OCI-LY1 (cell line): ENCODE data around the gene NAGK.
A peak's percentile ranks its signal among the peaks of the same experiment; 100 is the strongest.

Experiments used
- H2AFZ ChIP-seq: fragments of 200-600 bp; sonication (generic), shearing (Covaris generic); 2 replicates; pipeline ENCODE4 v1.6.0; 2014; ENCODE audit warnings: antibody characterized with exemption, mild to moderate bottlenecking, low read length
- H3F3A ChIP-seq: fragments of 200-600 bp; sonication (generic), shearing (Covaris generic); 2 replicates; pipeline ENCODE4 v1.6.0; 2014; ENCODE audit warnings: mild to moderate bottlenecking, antibody characterized with exemption, low read length, moderate library complexity; ENCODE audit not compliant: insufficient read depth
- H3K27ac ChIP-seq: fragments of 200-600 bp; sonication (generic); 2 replicates; pipeline ENCODE4 v1.5.1; 2014; ENCODE audit warnings: low read length, mixed run types, mild to moderate bottlenecking, low read depth; ENCODE audit not compliant: poor library complexity, severe bottlenecking
- H3K27me3 ChIP-seq: fragments of 200-600 bp; sonication (generic); 2 replicates; pipeline ENCODE4 v1.6.0; 2014; ENCODE audit warnings: antibody characterized with exemption, mild to moderate bottlenecking, low read length, moderate library complexity; ENCODE audit not compliant: insufficient read depth
- H3K36me3 ChIP-seq: fragments of 200-600 bp; sonication (generic); 2 replicates; pipeline ENCODE4 v1.6.1; 2014; ENCODE audit warnings: mild to moderate bottlenecking, antibody characterized with exemption, low read length, moderate library complexity, mixed read lengths; ENCODE audit not compliant: insufficient read depth
- H3K4me1 ChIP-seq: fragments of 200-600 bp; sonication (generic); 2 replicates; pipeline ENCODE4 v1.5.1; 2014; ENCODE audit warnings: mild to moderate bottlenecking, low read length, moderate library complexity; ENCODE audit not compliant: insufficient read depth, severe bottlenecking
- H3K4me2 ChIP-seq: fragments of 200-600 bp; sonication (generic), shearing (Covaris generic); 2 replicates; pipeline ENCODE4 v1.6.1; 2014; ENCODE audit warnings: low read length
- H3K4me3 ChIP-seq: fragments of 200-600 bp; sonication (generic); 2 replicates; pipeline ENCODE4 v1.5.1; 2014; ENCODE audit warnings: low read length, low read depth, mild to moderate bottlenecking, mixed read lengths; ENCODE audit not compliant: poor library complexity, severe bottlenecking
- H3K79me2 ChIP-seq: fragments of 200-600 bp; shearing (Covaris generic); 2 replicates; pipeline ENCODE4 v1.6.1; 2016; ENCODE audit warnings: mixed run types, low read length, mixed read lengths; ENCODE audit not compliant: insufficient read depth
- H3K9ac ChIP-seq: fragments of 200-600 bp; sonication (generic), shearing (Covaris generic); 2 replicates; pipeline ENCODE4 v1.6.1; 2014; ENCODE audit warnings: mild to moderate bottlenecking, low read length, mixed read lengths
- H3K9me2 ChIP-seq: fragments of 200-600 bp; sonication (generic), shearing (Covaris generic); 2 replicates; pipeline ENCODE4 v1.6.1; 2014; ENCODE audit warnings: low read depth, mild to moderate bottlenecking, low read length, mixed read lengths
- H3K9me3 ChIP-seq: fragments of 200-600 bp; shearing (Covaris generic); 2 replicates; pipeline ENCODE4 v1.6.1; 2014; ENCODE audit warnings: low read length, mixed read lengths
- H4K20me1 ChIP-seq: fragments of 200-600 bp; sonication (generic), shearing (Covaris generic); 2 replicates; pipeline ENCODE4 v1.6.0; 2016; ENCODE audit warnings: mild to moderate bottlenecking, low read length; ENCODE audit not compliant: insufficient read depth
- EZH2 ChIP-seq: fragments of 200-600 bp; sonication (generic), shearing (Covaris generic); IDR thresholded peaks from 2 replicates; pipeline ENCODE4 v1.8.0; 2017; ENCODE audit warnings: borderline replicate concordance, mixed run types, mild to moderate bottlenecking, antibody characterized with exemption, low read length, moderate library complexity, mixed read lengths
- TF ChIP-seq, protein P1 (sequence below): fragments of 200-600 bp; sonication (generic), shearing (Covaris generic); IDR thresholded peaks from 2 replicates; pipeline ENCODE4 v1.5.1; 2017; ENCODE audit warnings: mild to moderate bottlenecking, antibody characterized with exemption, low read length, moderate library complexity, mixed read lengths

NAGK gene

DNA sequence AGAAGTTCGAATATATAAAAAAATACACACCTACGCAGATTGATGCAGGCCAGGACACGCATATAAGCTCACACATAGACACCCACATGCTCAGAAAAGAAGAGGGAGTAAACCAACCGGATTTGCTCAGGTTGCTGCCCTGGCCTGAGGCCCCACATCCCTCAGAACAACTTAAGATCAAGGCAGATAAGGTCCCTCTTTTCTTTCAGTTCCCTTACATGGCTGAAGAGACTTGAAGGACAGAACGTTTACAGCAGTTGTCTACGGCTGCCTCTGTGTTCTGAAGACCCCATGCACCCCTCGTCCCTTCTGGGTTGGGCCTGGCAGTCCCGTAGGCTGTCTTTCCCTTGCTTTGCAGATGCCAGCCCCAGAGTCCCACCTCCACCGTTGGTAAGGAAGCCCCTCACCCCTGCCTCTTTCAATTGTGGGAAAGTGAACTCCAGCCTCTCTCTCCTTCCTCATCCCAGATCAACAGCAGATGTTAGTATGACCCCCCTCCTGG is 4.3 kb upstream of the NAGK start:
- Histone ChIP-seq H3K9me3 (no peaks in the 10 kb centered on the region), H3K27me3 (no peaks in the 10 kb centered on the region), H3K9me2 (no peaks in the 10 kb centered on the region), H3K4me2 (peak overlapping the region; percentile 44), H3F3A (peaks cover 8% of the 10 kb centered on the region; the same call in 1 of the 2 replicates), H4K20me1 (no peaks in the 10 kb centered on the region), H3K36me3 (no peaks in the 10 kb centered on the region), H3K79me2 (no peaks in the 10 kb centered on the region), H3K27ac (peak overlapping the region; percentile 89), H3K9ac (peak overlapping the region; percentile 28; the same call in 1 of the 2 replicates), H3K4me1 (peaks cover 46% of the 10 kb centered on the region), H3K4me3 (peak overlapping the region; percentile 18), H2AFZ (no peak overlapping the region)
- no peak for TF ChIP-seq EZH2
- TF ChIP-seq, protein P1, sequence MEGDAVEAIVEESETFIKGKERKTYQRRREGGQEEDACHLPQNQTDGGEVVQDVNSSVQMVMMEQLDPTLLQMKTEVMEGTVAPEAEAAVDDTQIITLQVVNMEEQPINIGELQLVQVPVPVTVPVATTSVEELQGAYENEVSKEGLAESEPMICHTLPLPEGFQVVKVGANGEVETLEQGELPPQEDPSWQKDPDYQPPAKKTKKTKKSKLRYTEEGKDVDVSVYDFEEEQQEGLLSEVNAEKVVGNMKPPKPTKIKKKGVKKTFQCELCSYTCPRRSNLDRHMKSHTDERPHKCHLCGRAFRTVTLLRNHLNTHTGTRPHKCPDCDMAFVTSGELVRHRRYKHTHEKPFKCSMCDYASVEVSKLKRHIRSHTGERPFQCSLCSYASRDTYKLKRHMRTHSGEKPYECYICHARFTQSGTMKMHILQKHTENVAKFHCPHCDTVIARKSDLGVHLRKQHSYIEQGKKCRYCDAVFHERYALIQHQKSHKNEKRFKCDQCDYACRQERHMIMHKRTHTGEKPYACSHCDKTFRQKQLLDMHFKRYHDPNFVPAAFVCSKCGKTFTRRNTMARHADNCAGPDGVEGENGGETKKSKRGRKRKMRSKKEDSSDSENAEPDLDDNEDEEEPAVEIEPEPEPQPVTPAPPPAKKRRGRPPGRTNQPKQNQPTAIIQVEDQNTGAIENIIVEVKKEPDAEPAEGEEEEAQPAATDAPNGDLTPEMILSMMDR = no peak

DNA sequence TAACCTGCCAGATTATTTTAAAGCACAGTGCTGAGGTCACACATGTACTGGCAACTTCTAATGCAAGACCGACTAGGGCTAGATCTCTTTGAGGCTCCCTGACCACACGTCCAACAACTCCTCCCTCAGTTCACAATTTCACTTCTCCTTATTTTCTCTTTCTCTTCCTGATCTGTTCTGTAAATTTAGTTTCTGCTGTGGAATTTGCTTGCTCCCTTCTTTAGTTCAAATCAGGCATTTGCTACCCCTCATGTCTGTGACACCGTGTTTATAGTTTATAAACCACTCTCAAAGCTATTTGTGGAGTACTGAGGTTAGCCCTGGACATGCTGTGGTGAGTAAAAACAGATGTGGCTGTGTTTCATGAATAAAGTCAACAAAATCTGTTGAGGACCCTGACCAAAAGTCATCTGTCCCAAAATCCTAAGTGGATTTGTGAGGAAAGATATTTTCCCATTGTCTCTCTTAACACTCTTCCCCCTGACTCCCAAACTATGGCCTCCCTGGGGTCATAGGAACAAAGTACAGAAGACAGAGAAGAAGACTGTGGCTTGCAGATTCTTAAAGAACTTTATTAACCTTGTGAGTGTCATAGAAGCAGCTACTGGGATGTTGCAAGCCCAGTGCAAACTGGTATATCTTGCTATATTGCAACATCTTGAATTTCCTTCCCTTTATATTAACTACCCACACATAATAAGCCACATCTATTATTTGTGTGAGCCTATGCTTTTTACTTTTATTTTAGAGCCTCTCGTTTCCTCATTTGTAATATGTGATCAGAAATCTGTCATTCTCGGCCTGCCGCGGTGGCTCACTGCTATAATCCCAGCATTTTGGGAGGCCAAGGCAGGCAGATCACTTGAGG is 3.5 kb upstream of the NAGK start:
- H2AFZ ChIP-seq = no peak overlapping the region
- TF ChIP-seq, protein P1 = no peak
- no peak for TF ChIP-seq EZH2
- H3K27me3 ChIP-seq = no peaks in the 10 kb centered on the region
- no peaks in the 10 kb centered on the region for H3K36me3 ChIP-seq
- peak overlapping the region; percentile 18 for H3K4me3 ChIP-seq
- no peaks in the 10 kb centered on the region for H3K79me2 ChIP-seq
- H3K9me2 ChIP-seq = no peaks in the 10 kb centered on the region
- H3K9ac ChIP-seq = peak overlapping the region; percentile 28; the same call in 1 of the 2 replicates
- H3F3A ChIP-seq = peaks cover 11% of the 10 kb centered on the region; the same call in 1 of the 2 replicates
- H3K27ac ChIP-seq = peak overlapping the region; percentile 89
- H4K20me1 ChIP-seq = no peaks in the 10 kb centered on the region
- H3K9me3 ChIP-seq = no peaks in the 10 kb centered on the region
- H3K4me1 ChIP-seq = peaks cover 54% of the 10 kb centered on the region
- H3K4me2 ChIP-seq = peak overlapping the region; percentile 44

DNA sequence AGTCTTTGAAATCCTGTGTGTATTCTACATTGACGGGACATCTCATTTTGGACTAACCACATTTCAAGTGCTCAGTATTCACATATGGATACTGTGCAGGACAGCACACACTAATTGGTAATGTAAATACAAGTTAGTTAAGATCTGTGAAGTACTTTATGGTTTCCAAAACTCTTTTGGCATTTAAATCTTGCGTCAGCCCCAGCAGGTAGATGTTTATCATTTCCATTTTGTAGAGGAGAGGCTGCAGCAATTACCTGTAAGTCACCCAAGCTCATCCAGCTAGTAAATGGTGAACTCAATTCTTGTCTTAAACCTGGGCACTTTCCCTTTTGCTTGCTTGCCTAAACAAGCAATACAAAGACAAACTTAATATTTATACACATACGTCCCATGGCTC is 1.6 kb upstream of the NAGK start:
- Histone ChIP-seq H3K9ac (peak overlapping the region; percentile 95), H2AFZ (no peak overlapping the region), H4K20me1 (no peaks in the 10 kb centered on the region), H3K4me1 (peaks cover 73% of the 10 kb centered on the region), H3K4me2 (peak overlapping the region; percentile 89), H3F3A (peaks cover 12% of the 10 kb centered on the region; the same call in 1 of the 2 replicates), H3K4me3 (peak overlapping the region; percentile 73), H3K27me3 (no peaks in the 10 kb centered on the region), H3K27ac (peak overlapping the region; percentile 89), H3K79me2 (no peaks in the 10 kb centered on the region), H3K9me3 (no peaks in the 10 kb centered on the region), H3K36me3 (no peaks in the 10 kb centered on the region), H3K9me2 (no peaks in the 10 kb centered on the region)
- TF ChIP-seq EZH2 = no peak
- TF ChIP-seq, protein P1 = no peak
